PFSK-1 (cell line): ENCODE results near the gene TRAPPC2.

Experiments
- POLR2AphosphoS5 ChIP-seq: IDR thresholded peaks from 2 replicates; pipeline ENCODE4 v1.6.1; 2012; ENCODE audit warnings: low read depth, mild to moderate bottlenecking, control low read depth, low read length, moderate library complexity
- REST ChIP-seq, 2 experiments: IDR thresholded peaks; 2 replicates each; pipeline versions ENCODE4 v1.6.1 to v1.8.0; 2011 to 2012; ENCODE audit warnings: low read depth in 2 of 2, low read length in 2 of 2, control low read depth in 1 of 2, inconsistent platforms in 1 of 2, mild to moderate bottlenecking in 1 of 2, moderate library complexity in 1 of 2; ENCODE audit not compliant: insufficient read depth in 1 of 2
- SIN3A ChIP-seq: IDR thresholded peaks from 2 replicates; pipeline ENCODE4 v1.6.1; 2012; ENCODE audit warnings: mild to moderate bottlenecking, low read length, moderate library complexity, borderline replicate concordance; ENCODE audit not compliant: insufficient read depth
- TAF1 ChIP-seq: IDR thresholded peaks from 2 replicates; pipeline ENCODE4 v1.6.1; 2012; ENCODE audit warnings: low read length, control low read depth, borderline replicate concordance; ENCODE audit not compliant: insufficient read depth

- TF ChIP-seq SIN3A (no peak), POLR2AphosphoS5 (no peak), REST (IDR thresholded peaks at IDR 0.05; ENCODE audit: insufficient read depth in 1 of 2, low read depth in 2 of 2, low read length in 2 of 2) (no peak), TAF1 (no peak)
These were observed 36.4 kb downstream of the TRAPPC2 start for GRCh38 chrX:13697976-13698375.
